GM19395 (cell line): ENCODE data around the gene ATIC.

Source experiments
- ATAC-seq: cut with Tn5 transposase; IDR thresholded peaks from one replicate; pipeline ENCODE4 v1.9.1; 2021; ENCODE audit warnings: mild to moderate bottlenecking, moderate library complexity; ENCODE audit not compliant: unreplicated experiment

ATIC gene

DNA sequence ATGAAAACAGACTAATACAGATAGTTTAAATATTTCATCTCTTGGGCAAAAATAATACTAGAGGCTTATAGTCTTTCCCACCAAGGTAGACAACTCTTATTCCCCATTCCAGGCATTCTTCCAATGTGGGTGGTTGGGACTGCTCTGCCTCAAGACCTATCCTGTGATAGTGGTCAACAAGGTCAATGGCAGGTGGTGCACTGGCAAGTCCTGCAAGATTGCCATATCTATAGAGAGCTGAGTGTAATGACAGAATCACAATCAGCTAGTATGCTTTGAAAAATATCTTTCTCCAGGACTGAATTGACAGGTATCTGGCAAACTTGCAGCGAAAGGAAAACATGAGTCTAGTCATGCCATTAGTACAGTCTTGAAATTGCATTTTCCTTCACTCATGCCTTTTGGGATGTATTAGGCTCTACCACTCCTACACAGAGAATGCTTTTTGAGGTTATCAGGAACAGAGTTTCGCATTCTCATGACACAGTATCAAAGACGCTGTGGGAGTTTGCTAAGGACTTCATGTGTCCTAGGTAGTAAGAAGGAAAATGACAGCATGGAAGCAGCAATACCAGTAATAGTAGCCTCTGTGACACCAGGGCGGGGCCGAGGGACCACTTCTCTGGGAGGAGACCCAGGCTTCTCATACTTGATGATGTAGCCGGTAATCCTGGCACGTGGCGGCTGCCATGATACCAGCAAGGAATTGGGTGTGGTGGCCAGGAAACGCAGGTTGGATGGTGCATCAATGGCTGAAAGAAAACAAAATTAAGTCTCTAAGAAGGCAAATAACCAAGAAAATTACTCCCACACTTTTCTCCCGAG lies 63.0 kb downstream of the ATIC start:
- ATAC-seq = no peak

- no peak for ATAC-seq
Observed at GRCh38 chr2:215375467-215375830, 63.6 kb downstream of the ATIC start.

DNA sequence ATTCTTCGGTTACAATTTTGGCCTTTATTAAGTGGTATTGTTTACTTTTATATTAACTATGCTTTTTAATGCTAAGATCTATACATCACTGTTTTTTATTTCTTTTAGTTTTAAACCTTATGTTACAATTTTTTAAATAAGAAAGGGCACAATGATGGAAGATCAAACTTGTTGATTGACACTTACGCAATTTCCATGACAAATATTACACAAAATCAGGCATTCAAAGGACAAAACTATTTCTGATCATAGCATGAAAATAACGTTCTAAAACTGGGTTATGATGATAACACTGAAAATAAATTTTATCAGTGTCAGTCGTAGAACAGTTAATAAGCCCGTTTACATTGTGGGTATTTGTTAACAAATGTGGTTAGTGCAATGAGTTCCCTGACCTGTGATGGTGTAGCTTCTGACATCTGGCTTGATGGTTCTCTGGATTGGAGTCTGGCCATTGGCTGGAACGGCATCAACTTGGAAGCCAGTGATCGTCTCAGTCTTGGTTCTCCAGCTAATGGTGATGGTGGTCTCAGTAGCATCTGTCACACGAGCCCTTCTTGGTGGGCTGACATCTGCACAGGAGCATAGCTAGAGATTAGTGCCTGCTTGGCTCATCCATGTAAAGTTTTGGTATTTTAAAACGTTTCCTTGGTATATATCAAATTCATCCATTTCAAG lies 64.4 kb downstream of the ATIC start:
- no peak for ATAC-seq

DNA sequence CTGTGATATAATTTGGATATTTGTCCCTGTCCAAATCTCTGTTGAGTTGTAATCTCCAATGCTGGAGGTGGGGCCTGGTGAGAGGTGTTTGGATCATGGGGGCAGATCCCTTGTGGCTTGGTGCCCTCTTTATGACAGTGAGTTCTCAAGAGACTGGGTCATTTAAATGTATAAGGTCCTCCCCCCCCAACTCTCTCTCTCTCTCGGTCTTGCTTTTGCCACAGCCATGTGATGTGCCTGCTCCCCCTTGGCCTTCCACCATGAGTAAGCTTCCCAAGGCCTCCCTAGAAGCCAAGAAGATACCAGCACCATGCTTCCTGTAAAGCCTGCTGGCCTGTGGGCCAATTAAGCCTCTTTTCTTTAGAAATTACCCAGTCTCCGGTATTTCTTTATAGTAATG lies 65.4 kb downstream of the ATIC start:
- no peak for ATAC-seq

DNA sequence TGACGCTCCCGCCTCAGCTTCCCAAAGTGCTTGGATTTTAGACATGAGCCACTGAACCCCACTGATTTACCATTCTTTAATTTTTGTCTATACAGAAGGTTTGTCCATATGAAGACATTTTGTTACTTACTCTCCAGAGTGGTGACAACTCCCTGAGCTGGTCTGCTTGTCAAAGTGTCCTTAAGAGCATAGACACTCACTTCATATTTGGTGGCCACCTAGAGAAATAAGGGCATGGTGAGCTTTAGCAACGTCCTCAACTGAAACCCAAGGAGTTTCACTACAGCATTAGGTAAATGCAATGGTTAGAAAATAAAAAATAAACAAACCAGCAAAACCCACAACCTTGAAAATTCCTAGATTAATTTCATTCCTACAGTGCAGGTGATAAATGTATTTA lies 66.2 kb downstream of the ATIC start:
- no peak for ATAC-seq

GRCh38 chr2:215379039-215379438 lies 67.2 kb downstream of the ATIC start:
- ATAC-seq = no peak

- ATAC-seq = no peak
Observed at GRCh38 chr2:215379948-215380347, 68.1 kb downstream of the ATIC start.

DNA sequence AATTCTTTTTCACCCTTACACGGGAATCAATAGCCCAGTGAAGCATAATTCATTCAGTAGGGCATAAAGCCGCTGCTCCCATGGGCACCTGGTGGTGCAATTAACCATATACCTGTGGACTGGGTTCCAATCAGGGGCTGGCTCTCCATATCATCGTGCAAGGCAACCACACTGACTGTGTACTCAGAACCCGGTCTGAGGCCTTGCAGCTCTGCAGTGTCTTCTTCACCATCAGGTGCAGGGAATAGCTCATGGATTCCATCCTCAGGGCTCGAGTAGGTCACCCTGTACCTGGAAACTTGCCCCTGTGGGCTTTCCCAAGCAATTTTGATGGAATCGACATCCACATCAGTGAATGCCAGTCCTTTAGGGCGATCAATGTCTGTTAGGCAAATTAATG lies 68.8 kb downstream of the ATIC start:
- no peak for ATAC-seq

GRCh38 chr2:215382011-215382410 lies 70.2 kb downstream of the ATIC start:
- no peak for ATAC-seq

DNA sequence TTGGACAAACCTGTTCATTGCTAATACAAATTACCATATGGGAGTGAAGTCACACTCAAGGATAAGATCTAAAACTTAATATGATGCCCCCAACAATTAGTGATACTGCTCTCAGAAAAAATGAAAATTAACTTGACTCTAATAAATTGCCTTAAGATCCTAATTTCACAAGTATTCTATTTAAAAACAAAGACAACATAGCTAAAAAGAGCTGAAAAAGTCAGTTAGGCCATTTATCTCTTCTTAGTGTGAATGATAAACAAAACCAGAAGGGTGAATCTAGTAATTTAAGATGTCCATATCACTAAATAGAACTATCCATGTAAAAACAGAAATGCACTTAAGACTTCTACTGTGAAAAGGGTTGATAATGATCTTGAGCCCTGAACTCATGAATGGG lies 70.6 kb downstream of the ATIC start:
- ATAC-seq = no peak

GRCh38 chr2:215383652-215384279 lies 71.9 kb downstream of the ATIC start:
- no peak for ATAC-seq

- no peak for ATAC-seq
Observed at GRCh38 chr2:215384710-215385109, 72.9 kb downstream of the ATIC start.

- no peak for ATAC-seq
Observed at GRCh38 chr2:215386566-215386965, 74.7 kb downstream of the ATIC start.

- no peak for ATAC-seq
Observed at GRCh38 chr2:215388002-215388728, 76.3 kb downstream of the ATIC start.

DNA sequence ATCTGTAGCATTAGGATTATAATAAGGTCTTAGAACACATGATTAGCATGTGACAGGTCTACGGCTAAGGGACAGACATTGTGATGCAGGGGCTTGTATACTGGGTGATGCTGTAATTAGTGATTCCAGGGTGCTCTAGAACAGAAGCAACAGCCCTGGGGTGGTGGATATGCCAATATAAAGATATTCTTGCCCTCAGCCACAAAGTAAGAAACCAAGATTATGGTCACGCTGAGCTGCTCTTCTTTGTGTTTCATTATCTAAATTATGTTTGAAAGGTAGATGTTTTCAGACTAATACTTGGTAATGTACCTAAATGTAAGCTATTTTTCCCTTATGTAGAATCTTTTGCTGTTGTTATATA lies 78.7 kb downstream of the ATIC start:
- ATAC-seq = no peak

DNA sequence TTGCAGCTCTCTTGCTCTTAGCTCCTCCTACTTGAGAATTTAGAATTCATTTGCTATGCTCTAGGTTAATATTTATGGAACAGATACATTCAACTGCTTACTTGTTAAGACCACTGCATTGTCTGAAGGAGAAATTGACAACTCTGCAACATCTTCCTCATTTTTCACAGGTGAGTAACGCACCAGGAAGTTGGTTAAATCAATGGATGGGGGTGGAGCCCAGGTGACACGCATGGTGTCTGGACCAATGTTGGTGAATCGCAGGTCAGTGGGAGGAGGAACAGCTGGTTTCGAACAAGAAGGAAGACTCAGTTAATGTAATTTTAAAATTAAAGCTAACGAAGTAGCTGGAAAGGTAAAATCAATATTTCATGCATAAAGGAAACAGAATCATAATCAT lies 79.7 kb downstream of the ATIC start:
- ATAC-seq = no peak

DNA sequence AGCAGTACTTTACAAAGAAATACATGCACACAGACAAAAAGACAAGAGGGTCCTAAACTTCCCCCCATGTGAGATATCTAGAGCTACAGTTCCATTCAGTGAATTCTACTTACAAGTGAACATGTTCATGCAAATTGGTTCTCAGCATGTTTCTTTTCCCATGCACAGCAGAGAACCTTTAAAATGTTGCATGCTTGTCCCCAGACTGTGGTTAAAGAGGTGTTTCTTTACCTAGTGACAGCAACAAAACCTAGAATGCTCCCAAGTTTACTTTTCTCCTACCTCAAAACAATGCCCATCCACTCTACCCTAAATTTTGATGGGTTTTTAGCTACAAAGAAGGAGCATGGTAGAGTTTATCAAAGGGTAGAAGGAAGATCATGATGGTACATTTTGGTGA lies 80.3 kb downstream of the ATIC start:
- no peak for ATAC-seq

DNA sequence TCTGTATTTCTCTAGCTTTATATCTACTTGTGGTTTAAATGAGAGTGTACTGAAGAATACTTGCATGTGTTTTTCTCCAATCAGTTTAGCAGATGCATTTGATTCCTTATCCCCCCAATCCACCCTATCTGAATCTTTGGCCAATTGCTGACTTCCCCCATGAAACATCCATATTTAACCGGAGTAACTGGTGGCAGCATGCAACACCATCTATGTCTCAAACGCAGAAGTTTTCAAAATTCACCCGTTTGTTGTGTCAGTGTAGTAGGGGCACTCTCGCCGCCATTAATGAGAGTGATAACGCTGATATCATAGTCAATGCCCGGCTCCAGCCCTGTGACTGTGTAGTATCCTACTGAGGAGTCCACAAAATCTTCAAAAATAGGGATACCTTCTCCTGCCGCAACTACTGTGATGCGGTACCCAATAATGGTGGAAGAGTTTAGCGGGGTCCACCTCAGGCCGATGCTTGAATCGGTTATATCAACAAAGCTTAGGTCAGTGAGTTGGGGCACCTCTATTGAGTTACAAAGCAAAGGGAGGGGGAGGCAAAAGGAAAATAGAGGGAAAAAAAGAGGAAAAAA lies 80.9 kb downstream of the ATIC start:
- no peak for ATAC-seq

- no peak for ATAC-seq
Observed at GRCh38 chr2:215394102-215394805, 82.4 kb downstream of the ATIC start.

GRCh38 chr2:215395687-215396460 lies 84.0 kb downstream of the ATIC start:
- no peak for ATAC-seq
